Stomach (tissue), 4 donors: ENCODE results near the gene OR8S1.

ENCODE experiments used
- CTCF ChIP-seq, 7 experiments: fragments of 450-650 bp in 4 of 7; fragments of 200-600 bp in 3 of 7; sonication (generic) in 3 of 7; IDR thresholded peaks; one replicate each; pipeline ENCODE4 v1.5.1; 2016 to 2019; ENCODE audit warnings: antibody characterized with exemption in 7 of 7, control low read depth in 2 of 7, mild to moderate bottlenecking in 1 of 7
- EP300 ChIP-seq: sonication (generic); formaldehyde crosslinking; IDR thresholded peaks from one replicate; pipeline ENCODE4 v1.6.1; 2017; ENCODE audit warnings: antibody characterized with exemption
- POLR2A ChIP-seq, 4 donors: fragments of 450-650 bp; IDR thresholded peaks; one replicate each; pipeline ENCODE4 v1.6.1; 2016; ENCODE audit warnings: antibody characterized with exemption in 4 of 4, control low read depth in 2 of 4, mild to moderate bottlenecking in 1 of 4, moderate library complexity in 1 of 4
- POLR2AphosphoS5 ChIP-seq, 3 donors: sonication (generic); formaldehyde crosslinking; IDR thresholded peaks; one replicate each; pipeline ENCODE4 v1.6.1; 2016; ENCODE audit warnings: antibody characterized with exemption in 3 of 3

- peak in 4 of 7 experiments; percentile 18 to 49 (median 40) for TF ChIP-seq CTCF (IDR thresholded peaks at IDR 0.05)
- no peak for TF ChIP-seq EP300
- TF ChIP-seq POLR2A (IDR thresholded peaks at IDR 0.05), result no peak
- no peak for TF ChIP-seq POLR2AphosphoS5 (IDR thresholded peaks at IDR 0.05)
Measured at GRCh38 chr12:48542300-48542928, 17.0 kb downstream of the OR8S1 start.
